Adrenal gland (tissue), 5 donors: ENCODE data around the gene ITIH4.

Experiments
- CTCF ChIP-seq, 6 experiments: fragments of 450-650 bp in 4 of 6; fragments of 200-600 bp in 2 of 6; sonication (generic) in 1 of 6; IDR thresholded peaks; 1 replicate in 5 of 6; 2 replicates in 1 of 6; pipeline versions ENCODE4 v1.5.1 to v1.8.0; 2016 to 2021; ENCODE audit warnings: antibody characterized with exemption in 6 of 6, mild to moderate bottlenecking in 2 of 6, moderate library complexity in 1 of 6
- POLR2A ChIP-seq, 2 donors: fragments of 450-650 bp; IDR thresholded peaks; one replicate each; pipeline ENCODE4 v1.6.1; 2017; ENCODE audit warnings: antibody characterized with exemption in 2 of 2, mild to moderate bottlenecking in 2 of 2, moderate library complexity in 1 of 2
- donor health status: DM: no; HTN: no; CAD: no.

GRCh38 chr3:52816199-52816598 is 14.3 kb downstream of the ITIH4 start:
- no peak for TF ChIP-seq CTCF (IDR thresholded peaks at IDR 0.05)
- no peak for TF ChIP-seq POLR2A (IDR thresholded peaks at IDR 0.05)
